PFSK-1 (cell line): ENCODE data around the gene MSANTD1.

Experiments
- FOXP2 ChIP-seq: optimal IDR thresholded peaks from 2 replicates; pipeline ENCODE3; 2011; ENCODE audit warnings: borderline replicate concordance, control low read depth, inconsistent platforms; ENCODE audit not compliant: insufficient read depth; ENCODE audit errors: extremely low read length, extremely low read depth
- POLR2AphosphoS5 ChIP-seq: IDR thresholded peaks from 2 replicates; pipeline ENCODE4 v1.6.1; 2012; ENCODE audit warnings: low read depth, mild to moderate bottlenecking, control low read depth, low read length, moderate library complexity
- REST ChIP-seq, 2 experiments: IDR thresholded peaks; 2 replicates each; pipeline versions ENCODE4 v1.6.1 to v1.8.0; 2011 to 2012; ENCODE audit warnings: low read depth in 2 of 2, low read length in 2 of 2, control low read depth in 1 of 2, inconsistent platforms in 1 of 2, mild to moderate bottlenecking in 1 of 2, moderate library complexity in 1 of 2; ENCODE audit not compliant: insufficient read depth in 1 of 2
- TAF1 ChIP-seq: IDR thresholded peaks from 2 replicates; pipeline ENCODE4 v1.6.1; 2012; ENCODE audit warnings: low read length, control low read depth, borderline replicate concordance; ENCODE audit not compliant: insufficient read depth

- TF ChIP-seq FOXP2 (no peak), POLR2AphosphoS5 (no peak), REST (IDR thresholded peaks at IDR 0.05; ENCODE audit: insufficient read depth in 1 of 2, low read depth in 2 of 2, low read length in 2 of 2) (no peak), TAF1 (no peak)
These were observed 28.0 kb downstream of the MSANTD1 start for GRCh38 chr4:3276986-3277385.
